HG02588 (cell line): Measurements from ENCODE around the gene MRAS.
"Not testable (repeated sequence)": the region's sequence is repeated elsewhere in the genome, so short reads cannot be mapped to it uniquely, and the experiment has no call there.

Source experiments
- ATAC-seq: cut with Tn5 transposase; IDR thresholded peaks from one replicate; pipeline ENCODE4 v1.9.1; 2021; ENCODE audit warnings: mild to moderate bottlenecking, moderate library complexity; ENCODE audit not compliant: unreplicated experiment

The MRAS gene

GRCh38 chr3:138412821-138413551, 64.6 kb downstream of the MRAS start:
- ATAC-seq = no peak

GRCh38 chr3:138416236-138416635, 67.9 kb downstream of the MRAS start:
- ATAC-seq = not testable (repeated sequence)

GRCh38 chr3:138417559-138417982, 69.2 kb downstream of the MRAS start:
- ATAC-seq = peak; percentile 81

GRCh38 chr3:138418601-138419206, 70.3 kb downstream of the MRAS start:
- ATAC-seq = no peak

- ATAC-seq = no peak
Observed at GRCh38 chr3:138423316-138423715, 74.9 kb downstream of the MRAS start.

- no peak for ATAC-seq
Observed at GRCh38 chr3:138424323-138424722, 75.9 kb downstream of the MRAS start.

- no peak for ATAC-seq
Observed at GRCh38 chr3:138426211-138426610, 77.8 kb downstream of the MRAS start.

GRCh38 chr3:138426754-138427153, 78.4 kb downstream of the MRAS start:
- ATAC-seq = not testable (repeated sequence)

- ATAC-seq = no peak
Observed at GRCh38 chr3:138429665-138430064, 81.3 kb downstream of the MRAS start.

- ATAC-seq = no peak
Observed at GRCh38 chr3:138432576-138433240, 84.3 kb downstream of the MRAS start.

GRCh38 chr3:138433892-138434275, 85.5 kb downstream of the MRAS start:
- ATAC-seq = no peak

GRCh38 chr3:138434276-138434874, 86.0 kb downstream of the MRAS start, which contains the start of gene ESYT3:
ESYT3 (plus strand) TSS chr3:138434616; CDS start chr3:138434799, 183 bp downstream.
- ATAC-seq = no peak

GRCh38 chr3:138434875-138435772, 86.7 kb downstream of the MRAS start:
- no peak for ATAC-seq

GRCh38 chr3:138435840-138436239, 87.5 kb downstream of the MRAS start:
- no peak for ATAC-seq

- ATAC-seq = no peak
Observed at GRCh38 chr3:138437281-138437680, 88.9 kb downstream of the MRAS start.

- ATAC-seq = no peak
Observed at GRCh38 chr3:138438896-138439295, 90.5 kb downstream of the MRAS start.

- no peak for ATAC-seq
Observed at GRCh38 chr3:138439646-138440045, 91.3 kb downstream of the MRAS start.

GRCh38 chr3:138440121-138440521, 91.7 kb downstream of the MRAS start:
- ATAC-seq = no peak

GRCh38 chr3:138440596-138440995, 92.2 kb downstream of the MRAS start:
- no peak for ATAC-seq

GRCh38 chr3:138441256-138441655, 92.9 kb downstream of the MRAS start:
- ATAC-seq = no peak

GRCh38 chr3:138441742-138442141, 93.4 kb downstream of the MRAS start:
- ATAC-seq = no peak
